Hepatocyte (in vitro differentiated cells): ENCODE measurements around the gene HES3. TPM values are rescaled to one million over a fixed set of nuclear protein-coding genes. Genes with fewer than 3 reads are reported as not detected.

Experiments
- DNase-seq: peaks from one replicate; pipeline ENCODE4 v3.0.0-alpha.2; 2016; ENCODE audit warnings: low spot score
- H2AFZ ChIP-seq: fragments of 200-600 bp; sonication (generic); 2 replicates; pipeline ENCODE4 v1.6.0; 2016; ENCODE audit warnings: antibody characterized with exemption, mild to moderate bottlenecking
- H3K27ac ChIP-seq: fragments of 200-600 bp; sonication (generic); 2 replicates; pipeline ENCODE4 v1.5.1; 2016; ENCODE audit warnings: mild to moderate bottlenecking
- H3K27me3 ChIP-seq: fragments of 200-600 bp; sonication (generic); 2 replicates; pipeline ENCODE4 v1.6.1; 2016
- H3K36me3 ChIP-seq: fragments of 200-600 bp; sonication (generic); replicated peaks from 2 replicates; pipeline ENCODE4 v1.5.1; 2016; ENCODE audit warnings: low read depth; ENCODE audit not compliant: insufficient read depth
- H3K4me1 ChIP-seq: fragments of 200-600 bp; sonication (generic); 2 replicates; pipeline ENCODE4 v1.5.1; 2016; ENCODE audit warnings: mild to moderate bottlenecking, moderate library complexity; ENCODE audit not compliant: insufficient read depth
- H3K4me2 ChIP-seq: fragments of 200-600 bp; sonication (generic); 2 replicates; pipeline ENCODE4 v1.6.0; 2016
- H3K4me3 ChIP-seq: fragments of 200-600 bp; sonication (generic); 2 replicates; pipeline ENCODE4 v1.5.1; 2016; ENCODE audit warnings: mild to moderate bottlenecking
- H3K79me2 ChIP-seq: fragments of 200-600 bp; sonication (generic); 2 replicates; pipeline ENCODE4 v1.6.0; 2017; ENCODE audit warnings: mild to moderate bottlenecking
- H3K9me2 ChIP-seq: fragments of 200-600 bp; sonication (generic); replicated peaks from 2 replicates; pipeline ENCODE4 v1.6.0; 2017; ENCODE audit warnings: mild to moderate bottlenecking; ENCODE audit not compliant: insufficient read depth
- H3K9me3 ChIP-seq: fragments of 200-600 bp; sonication (generic); 2 replicates; pipeline ENCODE4 v1.5.1; 2016; ENCODE audit warnings: low read depth, mild to moderate bottlenecking
- H4K20me1 ChIP-seq: fragments of 200-600 bp; sonication (generic); 2 replicates; pipeline ENCODE4 v1.6.0; 2016; ENCODE audit warnings: mild to moderate bottlenecking; ENCODE audit not compliant: insufficient read depth, poor library complexity, severe bottlenecking
- CTCF ChIP-seq: fragments of 200-600 bp; sonication (generic); IDR thresholded peaks from 2 replicates; pipeline ENCODE4 v1.5.1; 2016; ENCODE audit warnings: antibody characterized with exemption, mild to moderate bottlenecking; ENCODE audit not compliant: poor library complexity
- EZH2 ChIP-seq: fragments of 200-600 bp; sonication (generic); IDR thresholded peaks from 2 replicates; pipeline ENCODE4 v1.6.1; 2016; ENCODE audit warnings: antibody characterized with exemption, mild to moderate bottlenecking, borderline replicate concordance
- EZH2phosphoT487 ChIP-seq: fragments of 200-600 bp; sonication (generic); IDR thresholded peaks from one replicate; pipeline ENCODE4 v1.6.1; 2018; ENCODE audit warnings: antibody characterized with exemption, mild to moderate bottlenecking, low read depth, moderate library complexity; ENCODE audit not compliant: unreplicated experiment, severe bottlenecking
- WGBS: methylation state at CpG from one replicate; pipeline ENCODE4 v1.1.6; 2016; ENCODE audit warnings: low lambda C conversion rate; ENCODE audit errors: missing lambda C conversion rate; 5-methylcytosine and 5-hydroxymethylcytosine counted together
- polyA plus RNA-seq: library from polyadenylated mRNA; unstranded; fragments of >200 nt; fragmentation: Nextera tagmentation; extraction: Ambion mirVana; gene quantifications from 2 replicates; pipeline ENCODE4 v1.2.1, GENCODE V29; 2016
- total RNA-seq: library from RNA; depleted of rRNA; stranded (reverse); fragments of >200 nt; gene quantifications from 2 replicates; pipeline ENCODE4 v1.2.3, GENCODE V29; 2014

Gene HES3
- total and polyA plus RNA-seq, 2 experiments from 2014 or later: not detected

GRCh38 chr1:6269296-6269695, 25.3 kb downstream of the HES3 start:
- Histone ChIP-seq H3K4me2 (no peak overlapping the region), H3K4me1 (peaks cover 32% of the 10 kb centered on the region), H4K20me1 (no peaks in the 10 kb centered on the region), H3K27me3 (no peaks in the 10 kb centered on the region), H3K4me3 (no peak overlapping the region), H3K36me3 (no peaks in the 10 kb centered on the region), H3K27ac (no peak overlapping the region), H3K9me2 (no peaks in the 10 kb centered on the region), H2AFZ (no peak overlapping the region), H3K9me3 (no peaks in the 10 kb centered on the region), H3K79me2 (no peaks in the 10 kb centered on the region)
- no peak for TF ChIP-seq EZH2phosphoT487
- WGBS: 96% methylated on average over 14 of the region's 14 CpGs
- DNase-seq: no peak

GRCh38 chr1:6269720-6270400, 25.9 kb downstream of the HES3 start:
- TF ChIP-seq CTCF (no peak), EZH2phosphoT487 (no peak), EZH2 (no peak)
- peak overlapping the region; percentile 67 for H3K27ac ChIP-seq
- H3K79me2 ChIP-seq: no peaks in the 10 kb centered on the region
- no peaks in the 10 kb centered on the region for H3K36me3 ChIP-seq
- H3K27me3 ChIP-seq: no peaks in the 10 kb centered on the region
- H3K9me3 ChIP-seq: no peaks in the 10 kb centered on the region
- H3K4me3 ChIP-seq: no peak overlapping the region
- 59% methylated on average over 22 of the region's 22 CpGs for WGBS
- DNase-seq: peak; percentile 52
- H2AFZ ChIP-seq: no peak overlapping the region
- peaks cover 32% of the 10 kb centered on the region for H3K4me1 ChIP-seq
- H3K4me2 ChIP-seq: peak overlapping the region; percentile 51
- H4K20me1 ChIP-seq: no peaks in the 10 kb centered on the region
- no peaks in the 10 kb centered on the region for H3K9me2 ChIP-seq

- 80% methylated on average over 8 of the region's 8 CpGs for WGBS
- Histone ChIP-seq H3K4me3 (no peak overlapping the region), H4K20me1 (no peaks in the 10 kb centered on the region), H2AFZ (no peak overlapping the region), H3K36me3 (no peaks in the 10 kb centered on the region), H3K9me3 (no peaks in the 10 kb centered on the region), H3K9me2 (no peaks in the 10 kb centered on the region), H3K27me3 (no peaks in the 10 kb centered on the region), H3K4me1 (peaks cover 32% of the 10 kb centered on the region), H3K27ac (peak overlapping the region; percentile 31), H3K4me2 (peak overlapping the region; percentile 51), H3K79me2 (no peaks in the 10 kb centered on the region)
- no peak for DNase-seq
- TF ChIP-seq EZH2 (no peak), EZH2phosphoT487 (no peak), CTCF (no peak)
These were observed 26.4 kb downstream of the HES3 start for GRCh38 chr1:6270401-6270800.

GRCh38 chr1:6271006-6271405, 27.0 kb downstream of the HES3 start:
- no peak for DNase-seq
- 70% methylated on average over 4 of the region's 4 CpGs for WGBS
- Histone ChIP-seq H3K4me3 (no peak overlapping the region), H2AFZ (no peak overlapping the region), H3K27ac (peak overlapping the region; percentile 31), H4K20me1 (no peaks in the 10 kb centered on the region), H3K79me2 (no peaks in the 10 kb centered on the region), H3K9me3 (no peaks in the 10 kb centered on the region), H3K4me2 (peak overlapping the region; percentile 51), H3K36me3 (no peaks in the 10 kb centered on the region), H3K9me2 (no peaks in the 10 kb centered on the region), H3K27me3 (no peaks in the 10 kb centered on the region), H3K4me1 (peaks cover 36% of the 10 kb centered on the region)
- no peak for TF ChIP-seq CTCF
- TF ChIP-seq EZH2phosphoT487: no peak
- no peak for TF ChIP-seq EZH2
